Stimulated activated CD8-positive, alpha-beta memory T cell treated with anti-CD3 and anti-CD28 coated beads, Interleukin-4, amount 100 ng/mL, for 1 hour (primary cell): ENCODE measurements around the gene CHST1.

Experiments
- DNase-seq, 2 donors: peaks; one replicate each; pipeline ENCODE4 v3.0.0-alpha.2; 2020; ENCODE audit warnings: low read depth in 2 of 2, low spot score in 1 of 2

CHST1 gene

GRCh38 chr11:45665206-45665932 is at the start of gene CHST1:
Gene CHST1, minus strand, starts transcription at chr11:45665622. Its CDS starts 14,699 bp downstream, at chr11:45650923.
- DNase-seq, result no peak

GRCh38 chr11:45713573-45713972 is 48.2 kb upstream of the CHST1 start:
- no peak for DNase-seq

- DNase-seq, result no peak
Measured at GRCh38 chr11:45710561-45710960, 45.1 kb upstream of the CHST1 start.

GRCh38 chr11:45708887-45709663 is 43.7 kb upstream of the CHST1 start:
- DNase-seq, result no peak

GRCh38 chr11:45704635-45705034 is 39.2 kb upstream of the CHST1 start:
- no peak for DNase-seq

GRCh38 chr11:45704133-45704532 is 38.7 kb upstream of the CHST1 start:
- no peak for DNase-seq

GRCh38 chr11:45702511-45702910 is 37.1 kb upstream of the CHST1 start:
- DNase-seq, result no peak

- DNase-seq, result no peak
Measured at GRCh38 chr11:45698777-45699497, 33.5 kb upstream of the CHST1 start.

- DNase-seq, result no peak
Measured at GRCh38 chr11:45692808-45693453, 27.5 kb upstream of the CHST1 start.

GRCh38 chr11:45688472-45689033 is 23.1 kb upstream of the CHST1 start:
- DNase-seq, result no peak

- DNase-seq, result no peak
Measured at GRCh38 chr11:45687836-45688235, 22.4 kb upstream of the CHST1 start.

GRCh38 chr11:45685964-45686537 is 20.6 kb upstream of the CHST1 start:
- no peak for DNase-seq

- DNase-seq, result no peak
Measured at GRCh38 chr11:45684440-45684839, 19.0 kb upstream of the CHST1 start.

GRCh38 chr11:45683271-45684058 is 18.0 kb upstream of the CHST1 start:
- no peak for DNase-seq

- DNase-seq, result no peak
Measured at GRCh38 chr11:45679806-45680205, 14.4 kb upstream of the CHST1 start.

GRCh38 chr11:45678976-45679375 is 13.6 kb upstream of the CHST1 start:
- DNase-seq, result no peak

GRCh38 chr11:45677770-45678512 is 12.5 kb upstream of the CHST1 start:
- DNase-seq, result no peak

GRCh38 chr11:45676522-45677095 is 11.2 kb upstream of the CHST1 start:
- no peak for DNase-seq

- DNase-seq, result no peak
Measured at GRCh38 chr11:45675646-45676045, 10.2 kb upstream of the CHST1 start.
